WI38 (cell line): Measurements from ENCODE around the gene PRAME.

ENCODE experiments used
- H3K4me3 ChIP-seq: 2 replicates; pipeline ENCODE4 v1.5.1; 2011; ENCODE audit warnings: low read depth, mild to moderate bottlenecking, control low read depth, low read length
- TF ChIP-seq, protein P1 (sequence below): IDR thresholded peaks from 2 replicates; pipeline ENCODE4 v1.5.1; 2012; ENCODE audit warnings: low read depth, mild to moderate bottlenecking, control low read depth, low read length

The PRAME gene

DNA sequence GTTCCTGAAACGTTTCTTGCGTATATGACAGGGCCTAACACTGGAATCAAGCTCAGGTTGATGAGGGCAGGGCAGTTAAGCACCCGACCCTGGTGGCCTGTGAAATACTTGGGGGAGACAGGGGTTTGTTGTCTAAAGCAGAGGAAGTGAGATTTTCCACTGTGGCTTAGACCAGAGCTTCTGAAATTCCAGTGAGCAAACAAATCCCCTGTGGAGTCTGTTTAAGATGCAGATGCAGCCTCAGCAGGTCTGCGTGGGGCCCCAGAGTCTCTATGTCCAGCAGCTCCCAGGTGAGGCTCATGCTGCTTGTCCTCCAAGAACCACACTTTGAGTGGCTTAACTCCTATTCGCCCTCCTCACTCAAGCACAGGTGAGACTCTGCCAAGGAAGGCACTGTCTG is 39.1 kb upstream of the PRAME start:
- TF ChIP-seq, protein P1, sequence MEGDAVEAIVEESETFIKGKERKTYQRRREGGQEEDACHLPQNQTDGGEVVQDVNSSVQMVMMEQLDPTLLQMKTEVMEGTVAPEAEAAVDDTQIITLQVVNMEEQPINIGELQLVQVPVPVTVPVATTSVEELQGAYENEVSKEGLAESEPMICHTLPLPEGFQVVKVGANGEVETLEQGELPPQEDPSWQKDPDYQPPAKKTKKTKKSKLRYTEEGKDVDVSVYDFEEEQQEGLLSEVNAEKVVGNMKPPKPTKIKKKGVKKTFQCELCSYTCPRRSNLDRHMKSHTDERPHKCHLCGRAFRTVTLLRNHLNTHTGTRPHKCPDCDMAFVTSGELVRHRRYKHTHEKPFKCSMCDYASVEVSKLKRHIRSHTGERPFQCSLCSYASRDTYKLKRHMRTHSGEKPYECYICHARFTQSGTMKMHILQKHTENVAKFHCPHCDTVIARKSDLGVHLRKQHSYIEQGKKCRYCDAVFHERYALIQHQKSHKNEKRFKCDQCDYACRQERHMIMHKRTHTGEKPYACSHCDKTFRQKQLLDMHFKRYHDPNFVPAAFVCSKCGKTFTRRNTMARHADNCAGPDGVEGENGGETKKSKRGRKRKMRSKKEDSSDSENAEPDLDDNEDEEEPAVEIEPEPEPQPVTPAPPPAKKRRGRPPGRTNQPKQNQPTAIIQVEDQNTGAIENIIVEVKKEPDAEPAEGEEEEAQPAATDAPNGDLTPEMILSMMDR = no peak

DNA sequence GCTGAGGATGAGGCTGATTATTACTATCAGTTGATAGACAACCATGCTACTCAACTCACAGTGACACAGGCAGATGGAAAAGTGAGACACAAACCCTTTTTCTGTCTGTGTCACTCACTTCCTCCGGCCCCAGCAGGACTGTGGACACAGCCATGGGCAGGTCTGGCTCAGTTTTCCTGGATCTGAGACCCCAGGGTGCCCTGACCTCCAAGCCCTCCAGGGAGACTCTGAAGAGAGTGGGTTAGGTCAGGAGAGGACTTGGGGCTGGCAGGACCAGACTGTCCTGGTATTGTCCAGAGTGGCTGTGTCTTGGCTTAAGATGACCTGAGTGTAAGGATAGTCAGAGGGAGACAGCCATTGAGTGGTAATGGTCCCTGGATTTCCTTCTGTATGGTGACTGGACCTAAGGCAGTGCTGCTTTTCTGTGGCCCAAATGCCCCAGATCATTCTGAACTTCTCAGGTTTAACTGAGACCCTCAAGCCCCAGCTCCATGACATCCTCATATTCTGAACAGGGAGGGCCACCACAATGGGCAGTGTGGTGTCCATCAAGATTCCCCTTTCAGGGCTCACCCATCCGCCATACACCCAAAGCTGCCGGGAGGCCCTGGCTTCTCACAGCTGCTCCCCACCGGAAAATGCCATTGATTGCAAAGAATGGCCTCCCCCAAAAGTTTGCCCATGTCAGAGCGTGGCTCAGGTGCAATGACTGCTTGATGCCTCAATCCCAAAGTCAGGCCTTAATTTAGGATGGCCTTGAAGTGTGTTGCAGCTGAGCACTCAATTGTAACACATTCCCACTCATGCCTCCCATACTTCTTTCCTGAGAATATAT is 36.2 kb upstream of the PRAME start:
- H3K4me3 ChIP-seq = no peak overlapping the region
- TF ChIP-seq, protein P1 = no peak

More for the DNA sequence above, 39.1 kb upstream of the PRAME start:
- H3K4me3 ChIP-seq = no peak overlapping the region

DNA sequence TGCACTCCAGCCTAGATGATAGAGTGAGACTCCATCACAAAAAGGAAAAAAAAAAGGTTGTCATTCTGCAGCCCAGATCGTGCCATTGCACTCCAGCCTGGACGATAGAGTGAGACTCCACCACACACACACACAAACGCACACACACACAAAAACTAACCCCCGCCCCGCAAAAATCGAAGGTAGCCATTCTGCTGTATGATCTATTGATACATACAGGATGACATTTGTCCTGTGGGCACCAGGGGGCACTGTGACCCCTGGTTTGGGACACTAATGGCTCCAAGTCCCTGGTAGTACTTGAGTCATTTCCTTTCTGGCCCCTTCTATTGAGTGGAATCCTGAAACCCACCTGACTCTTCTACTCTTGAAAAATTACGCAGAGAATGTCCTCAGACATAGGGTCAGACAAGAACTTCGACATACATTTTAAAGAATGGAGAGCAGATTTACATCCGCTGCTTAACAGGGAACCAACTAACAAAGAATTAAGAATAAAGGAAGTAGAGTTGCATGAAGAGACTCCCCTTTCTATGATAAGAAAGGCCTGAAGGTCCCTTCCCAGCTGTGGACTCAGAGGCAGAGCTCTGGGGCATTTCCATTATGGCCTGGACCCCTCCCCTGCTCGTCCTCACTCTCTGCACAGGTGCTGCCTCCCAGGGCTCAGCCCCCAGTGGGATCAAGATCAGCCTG is 35.0 kb upstream of the PRAME start:
- H3K4me3 ChIP-seq = no peak overlapping the region
- TF ChIP-seq, protein P1 = peak; percentile 37; the same call in 1 of the 2 replicates

DNA sequence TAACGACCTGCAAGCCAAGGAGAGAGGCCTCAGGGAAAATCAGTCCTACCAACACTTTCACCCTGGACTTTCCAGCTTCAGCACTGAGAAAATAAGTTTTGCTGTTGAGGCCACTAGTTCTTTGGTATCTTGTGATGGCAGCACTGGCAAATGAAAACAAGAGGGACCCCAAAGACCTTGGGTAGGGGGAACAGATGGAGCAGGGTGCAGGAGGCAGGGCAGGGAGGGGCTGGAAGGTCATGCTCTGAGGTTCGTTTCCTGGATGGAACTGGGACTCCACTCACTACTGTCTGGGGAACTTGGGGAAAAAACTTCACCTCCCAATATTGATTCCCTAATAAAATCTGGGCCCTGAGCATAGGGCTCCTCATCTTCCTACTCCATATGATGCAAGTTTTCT is 34.2 kb upstream of the PRAME start:
- TF ChIP-seq, protein P1 = no peak
- H3K4me3 ChIP-seq = no peak overlapping the region

DNA sequence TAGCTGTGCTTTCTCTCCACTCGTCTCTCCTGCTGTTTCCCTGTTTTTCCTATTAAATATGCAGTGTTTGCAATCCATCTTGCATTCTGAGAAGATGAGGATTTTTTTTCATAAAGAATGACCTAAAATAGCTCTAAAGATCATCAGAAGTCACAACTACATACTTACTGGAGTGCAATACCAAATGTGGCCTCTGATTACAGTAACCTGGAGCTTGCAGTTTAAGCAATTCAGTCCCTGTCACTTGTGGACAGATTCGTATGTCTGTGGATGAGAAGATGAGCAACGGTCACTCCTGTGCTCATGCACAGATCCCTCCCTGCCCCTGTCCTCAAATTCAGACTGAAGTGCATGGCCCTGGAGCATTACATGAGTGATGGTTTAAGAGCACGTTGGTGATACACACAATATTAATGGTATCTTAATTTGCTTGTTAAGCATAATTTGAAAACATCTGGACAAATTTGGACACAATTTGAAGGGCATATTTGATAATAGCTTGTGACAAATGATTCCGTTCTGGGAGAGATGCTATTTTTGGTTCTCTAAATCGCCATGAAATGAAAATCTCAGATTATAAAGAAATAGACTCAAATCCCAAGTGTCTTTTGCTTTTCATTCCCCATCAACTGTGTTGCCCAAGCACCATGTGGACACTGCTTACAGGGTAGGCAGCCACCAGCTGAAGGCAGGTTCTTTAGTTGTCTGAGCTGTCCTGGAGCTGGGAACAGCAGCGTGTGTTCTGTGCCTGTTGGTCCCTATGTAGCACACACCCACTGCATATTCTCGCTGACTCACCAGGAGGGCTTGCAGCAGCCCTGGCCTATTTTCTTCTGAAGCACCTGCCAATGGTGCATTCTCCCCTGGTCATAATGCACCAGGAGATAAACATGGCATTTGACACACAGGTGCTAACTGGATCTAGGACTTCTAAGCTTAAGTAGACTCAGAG is 32.6 kb upstream of the PRAME start:
- TF ChIP-seq, protein P1 = no peak
- no peak overlapping the region for H3K4me3 ChIP-seq

DNA sequence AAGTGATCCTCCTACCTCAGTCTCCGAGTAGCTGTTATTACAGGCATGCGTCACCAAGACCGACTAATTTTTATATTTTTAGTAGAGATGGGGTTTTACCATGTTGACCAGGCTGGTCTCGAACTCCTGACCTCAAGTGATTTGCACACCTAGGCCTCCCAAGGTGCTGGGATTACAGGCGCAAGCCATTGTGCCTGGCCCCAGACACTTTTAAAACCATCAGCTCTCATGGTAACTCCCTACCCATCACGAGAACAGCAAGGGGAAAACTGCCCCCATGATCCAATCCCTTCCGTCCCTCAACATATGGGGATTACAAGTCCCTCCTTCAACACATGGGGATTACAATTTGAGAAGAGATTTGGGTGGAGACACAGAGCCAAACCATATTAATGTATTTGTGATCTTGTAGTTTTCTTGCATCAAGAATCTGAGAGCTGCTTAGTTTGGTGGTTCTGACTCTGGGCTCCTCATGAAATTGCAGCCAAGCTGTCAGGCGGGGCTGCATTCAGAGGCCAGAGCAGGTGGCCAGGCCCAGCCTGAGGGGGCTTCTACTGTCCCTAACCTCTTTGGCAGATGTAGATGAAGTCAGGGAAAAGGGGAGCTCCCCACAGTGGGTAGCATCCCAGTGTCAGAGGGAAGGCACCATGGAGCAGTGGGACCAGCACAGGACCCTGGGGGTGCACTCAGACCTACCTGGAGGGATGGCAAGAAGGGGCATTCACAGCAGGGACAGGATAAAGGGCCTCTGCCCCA is 31.2 kb upstream of the PRAME start:
- TF ChIP-seq, protein P1 = no peak
- H3K4me3 ChIP-seq = no peak overlapping the region
